Renal cortical epithelial cell (primary cell): Measurements from ENCODE around the gene OTUD5. TPM values are rescaled to one million over a fixed set of nuclear protein-coding genes. Genes with fewer than 3 reads are reported as not detected.
"Not testable (repeated sequence)": the region's sequence is repeated elsewhere in the genome, so short reads cannot be mapped to it uniquely, and the experiment has no call there.

Experiments
- DNase-seq: peaks from one replicate; pipeline ENCODE4 v3.0.0-alpha.2; 2011; ENCODE audit warnings: low read depth
- total RNA-seq: library from RNA; depleted of rRNA; stranded (reverse); fragments of >200 nt; gene quantifications from 2 replicates; pipeline ENCODE4 v1.2.3, GENCODE V29; 2014

The OTUD5 gene
- total RNA-seq, 1 donor from 2014 or later = 61.6 TPM

DNA sequence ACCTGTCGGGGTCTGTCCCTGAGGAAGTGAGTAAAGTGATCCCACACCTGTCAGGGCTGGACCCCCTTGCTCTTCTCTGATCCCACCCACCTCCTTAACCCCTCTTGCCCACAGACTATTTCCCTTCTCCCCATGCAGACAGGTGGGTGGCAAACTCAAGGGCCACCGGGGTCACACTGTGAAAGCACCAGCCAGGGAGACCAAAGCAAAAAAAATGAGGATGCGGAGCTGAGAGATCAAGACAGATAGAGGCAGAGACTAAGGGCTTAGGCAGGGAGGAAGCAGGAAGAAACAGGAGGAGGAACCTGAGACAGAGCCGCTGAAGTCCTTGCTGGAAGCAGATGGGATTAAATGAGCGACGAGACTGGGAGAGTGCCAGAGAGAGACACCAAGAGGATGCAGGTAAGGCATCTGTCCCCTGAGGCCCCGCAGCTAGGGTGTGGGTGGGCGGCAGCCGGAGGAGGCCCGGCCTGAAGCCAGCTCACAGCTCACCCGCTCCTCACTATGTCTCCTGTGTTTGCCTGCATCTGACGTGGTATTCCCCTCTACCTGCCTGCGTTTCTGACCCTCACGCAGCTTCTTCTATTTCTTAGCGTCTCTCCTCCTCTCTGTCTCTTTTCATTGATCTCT lies 67.0 kb downstream of the OTUD5 start:
- DNase-seq = no peak

- not testable (repeated sequence) for DNase-seq
Measured at GRCh38 chrX:48886586-48886985, 70.8 kb downstream of the OTUD5 start.

GRCh38 chrX:48883729-48884128 lies 73.7 kb downstream of the OTUD5 start:
- no peak for DNase-seq

GRCh38 chrX:48876944-48877343 lies 80.5 kb downstream of the OTUD5 start:
- not testable (repeated sequence) for DNase-seq

Other genes starting within 250 kb of the OTUD5 start
- not detected in 2 replicates for gene GLOD5, start 195.9 kb downstream of the OTUD5 start, total RNA-seq
- not detected in 2 replicates for gene GATA1, start 171.0 kb downstream of the OTUD5 start, total RNA-seq
- gene HDAC6, start 155.5 kb downstream of the OTUD5 start, total RNA-seq = 36.3 and 54.4 TPM in 2 replicates
- 0.20 TPM in 1 of 2 replicates, not detected in the other for gene ERAS, start 131.1 kb downstream of the OTUD5 start, total RNA-seq
- gene PCSK1N, start 122.0 kb downstream of the OTUD5 start, total RNA-seq = 2.6 and 3.6 TPM in 2 replicates
- 23.7 and 63.7 TPM in 2 replicates for gene TIMM17B, start 59.8 kb downstream of the OTUD5 start, total RNA-seq
- 46.8 and 60.3 TPM in 2 replicates for gene PQBP1, start 59.7 kb downstream of the OTUD5 start, total RNA-seq
- gene SLC35A2, start 46.0 kb downstream of the OTUD5 start, total RNA-seq = 24.8 and 34.1 TPM in 2 replicates
- 14.1 and 17.2 TPM in 2 replicates for gene PIM2, start 38.6 kb downstream of the OTUD5 start, total RNA-seq
- 7.1 and 14.0 TPM in 2 replicates for gene KCND1, start 14.2 kb upstream of the OTUD5 start, total RNA-seq
- gene GRIPAP1, start 44.7 kb upstream of the OTUD5 start, total RNA-seq = 29.0 and 40.7 TPM in 2 replicates
- gene TFE3, start 85.8 kb upstream of the OTUD5 start, total RNA-seq = 30.6 and 72.0 TPM in 2 replicates
- 1.9 and 5.5 TPM in 2 replicates for gene CCDC120, start 101.4 kb upstream of the OTUD5 start, total RNA-seq
- gene PRAF2, start 116.4 kb upstream of the OTUD5 start, total RNA-seq = 4.3 and 9.4 TPM in 2 replicates
- 39.8 and 62.7 TPM in 2 replicates for gene WDR45, start 122.3 kb upstream of the OTUD5 start, total RNA-seq
- 21.5 and 26.2 TPM in 2 replicates for gene GPKOW, start 166.1 kb upstream of the OTUD5 start, total RNA-seq
- 5.3 and 8.5 TPM in 2 replicates for gene MAGIX, start 205.2 kb upstream of the OTUD5 start, total RNA-seq
- gene PLP2, start 214.3 kb upstream of the OTUD5 start, total RNA-seq = 10.4 and 13.4 TPM in 2 replicates
- gene PRICKLE3, start 228.8 kb upstream of the OTUD5 start, total RNA-seq = 6.9 and 14.2 TPM in 2 replicates
- gene SYP, start 242.6 kb upstream of the OTUD5 start, total RNA-seq = 0.10 and 0.52 TPM in 2 replicates